Activated CD4-positive, CD25-positive, alpha-beta regulatory T cell (primary cell): ENCODE measurements around the gene CAVIN1.
"Not testable (repeated sequence)": the region's sequence is repeated elsewhere in the genome, so short reads cannot be mapped to it uniquely, and the experiment has no call there.

Source experiments
- DNase-seq, 4 experiments: peaks; one replicate each; lab custom pipeline; 2025; lab: John Stamatoyannopoulos, UW

Gene CAVIN1

DNA sequence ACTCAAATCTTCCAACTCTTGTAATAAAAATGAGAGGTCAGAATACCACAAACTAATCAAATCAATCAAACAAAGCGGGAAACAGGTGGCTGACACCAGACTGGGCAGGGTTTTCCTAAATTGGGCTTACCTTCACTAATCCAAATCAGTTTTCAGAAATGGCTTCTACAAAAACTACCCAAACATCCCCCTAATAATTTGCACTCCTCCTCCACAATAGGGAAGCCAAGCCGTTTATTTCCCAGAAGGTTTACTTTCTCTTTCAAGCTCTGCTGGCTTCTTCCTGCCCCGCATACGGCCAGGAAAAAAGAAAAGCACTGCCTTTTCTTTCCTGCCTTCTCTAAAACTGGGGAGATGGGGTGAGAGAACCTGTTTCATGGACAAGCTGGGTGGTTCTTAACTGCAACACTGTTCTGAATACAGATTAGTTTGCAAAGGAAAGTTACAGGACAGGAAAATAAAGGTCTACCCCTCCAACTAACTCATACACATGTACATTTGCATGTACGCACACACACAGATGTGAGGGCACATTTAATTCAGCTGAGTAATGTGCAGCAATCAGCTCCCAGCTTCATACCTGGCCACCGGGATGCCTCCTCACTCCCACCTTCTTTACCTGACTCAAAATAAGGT is 44.0 kb downstream of the CAVIN1 start:
- no peak for DNase-seq

DNA sequence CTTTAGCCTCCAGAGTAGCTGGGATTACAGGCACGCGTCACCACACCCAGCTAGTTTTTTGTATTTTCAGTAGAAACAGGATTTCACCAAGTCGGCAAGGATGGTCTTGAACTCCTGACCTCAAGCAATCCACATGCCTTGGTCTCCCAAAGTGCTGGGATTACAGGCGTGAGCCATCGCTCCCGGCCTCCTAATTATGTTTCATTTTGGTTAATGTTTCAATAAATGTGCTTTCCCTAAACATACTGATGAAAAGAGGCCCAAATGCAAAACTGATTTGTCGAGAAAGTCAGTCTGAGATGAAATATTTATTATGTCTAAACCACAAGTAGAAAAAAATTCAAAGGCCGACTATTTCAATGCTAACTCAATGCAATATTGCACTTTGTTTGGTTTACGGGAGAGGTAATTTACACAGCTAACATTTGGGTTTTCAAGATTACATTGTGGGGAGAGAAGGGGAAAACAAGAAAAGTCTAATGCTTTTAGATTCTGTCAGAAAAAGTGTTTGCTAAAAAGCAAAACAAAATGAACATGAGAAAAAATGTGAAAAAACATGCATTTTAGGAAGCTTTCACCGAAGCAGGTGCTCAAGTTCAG is 44.6 kb downstream of the CAVIN1 start:
- DNase-seq: no peak

DNA sequence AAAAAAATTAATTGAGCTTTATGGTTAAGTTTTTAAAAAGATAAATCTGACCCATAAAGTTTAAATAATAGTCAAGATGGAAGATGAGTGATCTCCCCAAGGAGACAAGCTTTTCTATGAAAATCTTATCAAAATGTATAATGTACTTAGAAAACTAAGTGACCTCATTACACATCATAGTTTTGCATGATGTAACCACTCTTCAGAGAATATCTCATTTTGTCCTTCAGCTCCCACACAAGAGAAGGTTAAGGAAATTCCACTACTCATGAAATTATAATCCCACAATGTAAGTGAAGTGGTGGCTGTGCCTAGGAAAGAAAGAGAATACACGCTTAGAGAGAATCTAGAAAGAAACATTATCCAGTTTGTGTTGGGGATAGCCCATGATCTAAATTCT is 49.2 kb downstream of the CAVIN1 start:
- DNase-seq: no peak

DNA sequence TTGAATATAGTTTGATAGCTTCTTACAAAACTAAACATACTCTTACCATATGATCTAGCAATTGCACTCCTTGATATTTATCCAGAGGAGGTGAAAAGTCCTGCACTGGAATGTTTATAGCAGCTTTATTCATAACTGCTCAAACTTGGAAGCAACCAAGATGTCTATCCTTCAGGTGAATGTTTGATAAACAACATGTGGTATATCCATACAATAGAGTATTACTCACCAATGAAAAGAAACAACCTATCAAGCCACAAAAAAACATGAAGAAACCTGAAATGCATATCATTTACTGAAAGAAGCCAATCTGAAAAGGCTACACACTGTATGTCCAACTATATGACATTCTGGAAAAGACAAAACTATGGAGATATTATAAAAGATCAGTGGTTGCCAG is 50.9 kb downstream of the CAVIN1 start:
- no peak for DNase-seq

DNA sequence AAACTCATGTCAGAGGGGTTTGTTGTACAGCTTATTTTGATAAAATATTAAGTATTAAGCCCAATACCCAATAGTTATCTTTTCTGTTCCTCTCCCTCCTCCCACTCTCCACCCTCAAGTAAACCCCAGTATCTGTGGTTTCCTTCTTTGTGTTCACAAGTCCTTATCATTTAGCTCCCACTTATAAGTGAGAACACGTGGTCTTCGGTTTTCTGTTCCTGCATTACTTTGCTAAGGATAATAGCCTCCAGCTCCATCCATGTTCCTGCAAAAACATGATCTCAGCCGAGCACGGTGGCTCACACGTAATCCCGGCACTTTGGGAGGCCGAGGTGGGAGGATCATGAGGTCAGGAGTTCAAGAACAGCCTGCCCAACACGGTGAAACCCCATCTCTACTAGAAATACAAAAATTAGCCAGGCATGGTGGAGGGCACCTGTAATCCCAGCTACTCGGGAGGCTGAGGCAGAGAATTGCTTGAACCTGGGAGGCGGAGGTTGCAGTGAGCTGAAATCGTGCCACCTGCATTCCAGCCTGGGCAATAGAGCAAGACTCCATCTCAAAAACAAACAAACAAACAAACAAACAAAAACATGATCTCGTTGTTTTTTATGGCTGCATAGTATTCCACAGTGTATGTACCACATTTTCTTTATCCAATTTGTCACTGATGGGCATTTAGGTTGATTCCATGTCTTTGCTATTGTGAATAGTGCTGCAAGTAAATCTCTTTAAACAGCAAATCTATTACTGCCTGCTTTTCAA is 54.1 kb downstream of the CAVIN1 start:
- not testable (repeated sequence) for DNase-seq

DNA sequence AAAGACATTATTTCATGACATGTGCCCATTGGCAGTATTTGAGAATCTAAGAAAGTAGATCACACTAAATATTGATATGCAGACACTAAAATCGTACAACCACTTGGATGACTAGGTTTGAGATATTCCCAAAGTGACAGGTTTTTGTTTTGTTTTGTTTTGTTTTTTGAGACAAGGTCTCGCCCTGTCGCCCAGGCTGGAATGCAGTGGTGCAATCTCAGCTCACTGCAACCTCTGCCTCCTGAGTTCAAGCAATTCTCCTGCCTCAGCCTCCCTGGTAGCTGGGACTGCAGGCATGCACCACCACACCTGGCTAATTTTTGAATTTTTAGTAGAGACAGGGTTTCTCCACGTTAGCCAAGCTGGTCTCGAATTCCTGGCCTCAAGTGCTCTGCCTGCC is 54.7 kb downstream of the CAVIN1 start:
- DNase-seq: not testable (repeated sequence)

DNA sequence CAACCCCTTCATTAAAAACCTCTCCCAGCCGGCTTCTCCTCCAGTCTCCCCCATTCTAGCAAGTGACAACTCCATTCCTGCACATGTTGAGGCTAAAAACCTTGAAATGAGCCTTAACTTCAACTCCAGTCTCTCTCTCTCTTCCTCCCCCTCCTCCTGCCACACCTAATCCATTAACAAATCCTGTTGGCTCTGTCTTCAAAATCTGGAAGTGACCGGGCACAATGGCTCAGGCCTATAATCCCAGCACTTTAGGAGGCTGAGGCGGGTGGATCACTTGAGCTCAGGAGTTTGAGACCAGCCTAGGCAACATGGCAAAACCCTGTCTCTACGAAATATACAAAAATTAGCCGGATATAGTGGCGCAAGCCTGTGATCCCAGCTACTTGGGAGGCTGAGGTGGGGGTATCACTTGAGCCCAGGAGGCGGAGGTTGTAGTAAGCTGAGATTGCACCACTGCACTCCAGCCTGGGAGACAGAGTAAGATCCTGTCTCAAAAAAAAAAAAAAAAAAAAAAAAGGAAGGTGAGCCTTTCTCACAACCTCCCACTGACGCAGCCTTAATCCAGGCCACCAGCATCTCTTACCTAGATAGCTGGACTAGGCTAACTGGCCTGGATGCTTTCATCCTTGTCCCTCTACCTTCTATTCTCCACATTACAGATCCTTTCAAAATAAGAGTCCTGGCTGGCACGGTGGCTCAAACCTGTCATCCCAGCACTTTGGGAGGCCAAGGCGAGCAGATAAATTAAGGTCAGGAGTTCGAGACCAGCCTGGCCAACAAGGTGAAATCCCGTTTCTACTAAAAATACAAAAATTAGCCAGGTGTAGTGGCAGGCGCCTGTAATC is 56.7 kb downstream of the CAVIN1 start:
- DNase-seq: not testable (repeated sequence)

DNA sequence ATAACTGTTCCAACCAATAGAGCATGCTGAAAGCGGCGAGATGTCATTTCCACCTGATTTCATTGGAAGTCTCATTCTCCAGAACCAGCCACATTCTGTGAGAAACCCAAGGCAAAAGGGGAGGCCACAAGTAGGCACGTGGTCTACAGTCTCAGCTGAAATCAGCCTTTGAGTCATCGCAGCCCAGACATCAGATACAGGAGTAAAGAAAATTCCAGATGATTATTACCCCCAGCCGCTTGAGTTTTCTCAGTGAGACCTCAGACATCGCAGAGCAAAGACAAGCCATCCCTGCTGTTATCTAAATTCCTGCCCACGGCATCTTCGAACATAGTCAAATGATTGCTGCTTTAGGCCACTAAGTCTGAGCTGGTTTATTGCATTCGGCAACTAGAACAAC is 57.9 kb downstream of the CAVIN1 start:
- DNase-seq: no peak

DNA sequence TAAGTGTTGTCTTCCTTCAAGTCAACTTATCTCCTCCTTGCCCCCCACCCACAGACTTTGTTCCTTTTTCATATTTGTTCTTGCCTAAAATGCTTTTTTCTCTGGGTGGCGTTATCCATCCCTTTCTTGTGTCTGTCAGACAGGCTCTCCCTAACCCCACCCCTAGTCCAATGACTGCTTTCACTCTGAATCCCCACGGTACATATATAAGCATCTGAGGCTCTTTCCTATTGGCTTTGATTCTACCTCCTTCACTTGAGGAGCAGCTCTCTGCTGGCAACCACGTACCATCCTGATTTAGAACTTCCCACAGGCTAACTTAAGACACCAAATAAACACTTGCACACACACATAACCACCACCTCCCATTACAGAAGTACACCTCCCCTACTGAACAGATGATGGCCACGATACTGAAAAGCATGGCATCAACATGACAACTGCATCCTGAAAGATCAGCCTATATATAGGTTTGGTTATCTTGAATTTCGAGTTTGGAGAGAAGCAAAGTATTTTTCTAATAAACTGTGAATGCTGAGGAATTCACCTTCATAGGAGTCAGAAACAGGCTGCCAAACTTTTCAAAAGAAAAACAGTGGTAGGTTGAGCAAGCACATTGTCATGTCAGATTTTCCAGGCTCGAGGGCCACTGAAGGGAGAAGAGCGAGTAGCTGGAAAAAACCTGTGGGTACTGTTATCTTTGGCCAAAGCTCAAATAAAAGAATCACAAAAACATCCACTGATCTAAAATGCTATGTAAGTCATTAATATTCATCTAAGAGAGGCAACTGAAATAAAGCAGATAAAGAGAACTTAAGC is 59.1 kb downstream of the CAVIN1 start:
- DNase-seq: no peak

DNA sequence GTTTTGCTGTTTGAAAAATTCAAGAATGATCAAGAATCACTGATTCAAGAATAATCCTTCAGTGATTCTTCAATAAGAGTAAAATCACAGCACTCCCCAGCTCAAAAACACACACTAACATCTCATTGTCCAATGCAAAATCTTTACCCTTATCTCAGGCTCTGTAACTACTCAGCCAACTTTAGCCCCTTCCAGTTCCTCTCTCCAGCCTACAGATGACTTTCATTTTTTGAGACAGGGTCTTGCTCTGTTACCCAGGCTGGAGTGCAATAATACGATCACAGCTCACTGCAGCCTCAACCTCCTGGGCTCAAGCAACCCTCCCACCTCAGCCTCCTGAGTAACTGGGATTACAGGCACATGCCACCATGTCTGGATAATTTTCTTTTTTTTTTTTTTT is 59.8 kb downstream of the CAVIN1 start:
- no peak for DNase-seq

DNA sequence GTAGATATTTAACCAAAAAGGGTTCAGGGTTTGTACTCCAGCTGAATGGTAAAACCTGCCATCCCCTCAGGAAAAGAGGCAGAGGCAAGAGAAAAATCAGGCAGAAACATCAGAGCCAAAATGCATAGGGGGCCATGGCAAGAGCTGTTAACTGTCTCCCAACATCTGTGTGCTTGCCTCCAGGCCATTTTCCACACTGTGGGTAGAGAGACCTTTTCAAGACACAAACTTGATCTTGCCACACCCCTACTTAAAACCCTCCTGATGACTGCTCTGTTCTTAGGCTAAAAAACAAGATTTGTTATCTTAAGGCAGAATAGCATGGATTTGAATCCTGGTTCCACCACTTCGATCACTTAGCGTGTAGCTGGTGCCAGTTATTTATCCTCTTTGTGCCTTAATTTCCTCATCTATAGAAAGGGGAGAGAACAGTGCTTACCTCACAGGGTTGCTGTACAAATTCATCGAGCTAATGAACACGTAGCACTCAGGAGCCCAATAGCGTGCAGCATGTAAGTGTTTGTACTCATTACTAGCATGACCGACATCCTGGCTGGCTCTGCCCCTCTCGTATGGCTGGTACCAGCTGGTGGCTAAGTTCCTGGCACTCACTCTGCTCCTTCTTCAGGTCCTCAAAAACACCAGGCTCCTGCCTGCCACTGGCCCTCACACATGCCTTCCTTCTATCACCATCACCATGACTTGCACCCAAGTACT is 60.7 kb downstream of the CAVIN1 start:
- no peak for DNase-seq

DNA sequence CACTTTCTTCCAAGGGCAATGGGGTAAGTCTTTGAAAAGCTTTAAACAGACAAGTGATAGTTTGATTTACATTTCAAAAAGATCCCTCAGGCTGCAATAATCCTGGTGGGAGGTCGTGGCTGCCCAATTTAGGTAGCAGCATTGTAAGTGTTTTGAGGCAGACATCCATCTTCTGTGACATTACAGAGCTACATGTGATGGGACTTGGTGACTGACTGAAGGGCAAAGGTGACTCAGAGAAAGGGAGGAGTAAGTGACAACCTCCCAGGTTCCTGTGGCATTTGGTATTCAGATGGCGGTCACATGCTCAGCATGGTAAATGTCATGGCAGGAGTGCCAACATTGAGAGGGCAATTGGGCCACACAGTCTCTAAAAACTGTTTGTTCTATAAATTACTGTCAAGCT is 61.3 kb downstream of the CAVIN1 start:
- no peak for DNase-seq

DNA sequence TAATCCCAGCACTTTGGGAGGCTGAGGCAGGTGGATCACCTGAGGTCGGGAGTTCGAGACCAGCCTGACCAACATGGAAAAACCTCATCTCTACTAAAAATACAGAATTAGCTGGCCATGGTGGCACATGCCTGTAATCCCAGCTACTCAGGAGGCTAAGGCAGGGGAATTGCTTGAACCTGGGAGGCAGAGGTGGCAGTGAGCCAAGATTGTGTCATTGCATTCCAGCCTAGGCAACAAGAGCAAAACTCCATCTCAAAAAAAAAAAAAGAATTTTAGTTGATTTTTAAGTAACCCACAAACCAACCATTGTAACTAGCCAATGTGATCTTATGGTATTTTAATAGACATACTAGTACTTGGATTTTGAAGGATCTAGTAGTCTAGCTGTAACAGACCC is 62.7 kb downstream of the CAVIN1 start:
- DNase-seq: not testable (repeated sequence)

DNA sequence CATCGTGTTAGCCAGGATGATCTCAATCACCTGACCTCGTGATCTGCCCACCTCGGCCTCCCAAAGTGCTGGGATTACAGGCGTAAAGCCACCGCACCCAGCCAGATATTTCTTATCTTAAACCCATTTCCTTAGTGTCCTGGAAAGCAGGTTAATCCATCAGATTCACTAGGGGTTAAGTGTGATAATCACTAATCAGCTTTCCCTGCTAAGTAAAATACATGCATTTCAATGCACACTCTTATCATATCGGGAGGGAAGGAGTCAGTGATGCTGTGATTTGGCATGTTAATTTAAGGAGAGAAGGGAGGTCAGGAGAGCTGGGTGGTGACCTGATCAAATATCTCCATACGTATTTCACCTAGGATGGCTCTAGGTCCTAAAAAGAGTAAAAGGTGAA is 63.9 kb downstream of the CAVIN1 start:
- DNase-seq: no peak

DNA sequence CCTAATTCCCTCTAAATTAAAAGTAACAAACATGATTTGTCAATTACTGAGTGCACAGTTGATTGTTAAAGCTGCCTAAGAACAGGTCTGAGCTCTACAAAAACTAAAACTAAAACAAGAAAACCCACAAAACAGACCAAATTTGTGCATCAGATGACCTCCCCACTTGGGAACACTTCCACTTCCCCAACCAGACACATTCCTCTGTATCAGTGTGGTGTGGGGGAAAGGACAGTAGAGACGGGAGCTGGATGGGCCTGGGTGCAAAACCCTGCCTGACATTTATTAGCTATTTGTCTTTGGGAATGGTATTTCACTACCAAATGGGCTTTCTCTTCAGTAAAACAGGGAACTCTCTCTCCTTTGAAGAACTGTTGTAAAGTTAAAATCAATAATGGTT is 64.6 kb downstream of the CAVIN1 start:
- no peak for DNase-seq

DNA sequence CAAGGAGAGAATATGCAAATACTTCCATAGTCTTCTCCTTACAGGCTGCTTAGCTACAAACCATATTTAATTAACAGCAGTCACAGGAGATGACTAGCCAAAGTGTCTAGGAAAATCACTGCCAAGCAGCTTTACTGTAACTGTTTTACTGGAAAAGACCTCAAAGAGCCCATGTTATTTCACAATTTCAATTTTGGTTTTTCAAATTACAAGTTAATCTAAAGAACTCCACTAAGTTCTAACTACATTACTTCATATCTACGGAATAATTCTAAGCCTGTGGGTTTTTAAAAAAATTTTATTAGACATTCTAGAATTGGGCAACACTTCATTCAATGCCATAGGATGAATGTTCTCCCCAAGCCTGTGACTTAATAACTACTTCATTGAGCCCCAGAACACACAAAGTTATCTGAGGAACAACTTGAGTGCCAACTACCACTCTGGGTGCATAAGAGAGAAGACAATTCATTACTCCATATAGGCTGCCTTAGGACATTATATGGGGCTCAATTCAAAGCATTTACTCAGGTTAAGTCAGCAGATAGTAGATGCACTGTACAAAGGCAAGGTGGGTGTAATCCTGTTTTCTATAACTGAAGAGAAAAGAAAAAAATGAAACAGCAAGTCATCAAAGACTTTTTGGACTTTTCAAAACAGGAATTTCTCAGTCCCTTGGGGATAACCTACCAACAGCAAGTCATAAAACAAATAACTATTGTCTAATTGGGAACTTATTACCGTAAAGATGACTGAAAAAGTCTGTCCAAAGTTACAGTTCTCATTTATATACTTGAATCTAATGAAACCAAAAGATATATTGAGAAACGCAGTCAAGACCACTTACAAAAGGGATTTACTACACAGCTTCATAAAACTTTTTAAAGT is 67.9 kb downstream of the CAVIN1 start:
- DNase-seq: no peak
